CD4-positive, alpha-beta T cell treated with Interleukin-21 for 1 hour (primary cell): ENCODE measurements around the gene BMAL1.

Experiments
- DNase-seq: peaks from one replicate; pipeline ENCODE4 v3.0.0-alpha.2; 2020

The BMAL1 gene

DNA sequence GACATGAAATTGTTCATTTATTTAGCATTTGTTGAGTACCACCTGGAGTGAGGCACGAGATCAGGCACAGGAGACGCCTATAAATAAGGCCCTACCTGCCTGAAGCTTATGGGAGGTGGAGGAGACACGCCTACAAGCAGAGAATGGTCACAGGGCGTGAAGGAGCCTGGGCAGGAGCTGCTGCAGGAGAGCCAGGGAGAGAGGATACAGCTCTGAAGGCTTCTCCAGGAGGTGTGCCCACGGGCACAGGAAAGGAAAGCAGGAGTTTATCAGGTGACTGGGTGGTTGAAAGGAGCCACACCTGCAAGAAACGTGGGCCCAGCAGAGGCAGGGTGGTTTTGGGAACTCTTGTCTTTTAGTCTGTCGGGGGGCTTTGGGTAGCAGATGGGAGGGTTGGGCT, 70.3 kb downstream of the BMAL1 start:
- no peak for DNase-seq

DNA sequence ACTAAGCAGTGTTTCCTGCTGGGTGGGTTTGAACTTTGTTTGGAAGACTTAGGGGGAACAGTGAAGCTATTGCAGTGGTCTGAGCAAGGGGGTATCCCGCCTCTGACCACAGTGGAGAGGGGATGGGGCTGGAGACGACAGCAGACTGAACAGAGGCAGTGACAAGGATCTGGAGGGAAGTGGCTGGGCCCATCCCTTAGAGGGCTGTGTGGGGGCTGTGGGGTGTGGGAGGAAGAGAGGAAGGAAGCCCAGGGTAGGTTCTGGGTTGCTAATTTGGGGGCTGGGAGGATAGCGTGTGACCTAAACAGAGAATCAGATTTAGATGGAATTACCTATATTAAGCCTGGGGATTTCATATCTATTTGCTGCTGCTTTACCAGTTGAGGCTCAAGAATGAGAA, 70.7 kb downstream of the BMAL1 start:
- no peak for DNase-seq

GRCh38 chr11:13349046-13349445, 71.5 kb downstream of the BMAL1 start:
- no peak for DNase-seq

GRCh38 chr11:13349581-13349980, 72.0 kb downstream of the BMAL1 start:
- DNase-seq: no peak

DNA sequence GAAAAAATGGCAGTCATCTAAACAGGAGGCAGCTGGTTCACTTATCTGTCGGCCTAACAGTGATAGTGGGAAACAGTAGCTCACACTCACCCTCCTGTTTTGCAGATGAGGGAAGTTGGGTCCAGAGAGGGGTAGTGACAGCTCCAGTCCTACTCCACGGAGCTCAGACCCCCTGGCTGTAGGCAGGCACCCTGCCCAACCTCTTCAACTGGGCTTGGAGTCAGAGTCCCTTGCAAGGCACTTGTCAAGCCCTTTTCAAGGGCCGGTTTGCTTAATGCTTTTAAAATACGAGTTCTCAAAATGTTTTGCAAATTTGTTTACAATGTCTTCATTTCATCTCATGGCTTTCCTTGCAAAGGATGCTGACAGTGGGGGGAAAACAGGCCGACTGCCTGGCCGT, 75.1 kb downstream of the BMAL1 start:
- DNase-seq: no peak

- no peak for DNase-seq
Measured at GRCh38 chr11:13354335-13354734, 76.7 kb downstream of the BMAL1 start.

GRCh38 chr11:13355191-13355590, 77.6 kb downstream of the BMAL1 start:
- no peak for DNase-seq

DNA sequence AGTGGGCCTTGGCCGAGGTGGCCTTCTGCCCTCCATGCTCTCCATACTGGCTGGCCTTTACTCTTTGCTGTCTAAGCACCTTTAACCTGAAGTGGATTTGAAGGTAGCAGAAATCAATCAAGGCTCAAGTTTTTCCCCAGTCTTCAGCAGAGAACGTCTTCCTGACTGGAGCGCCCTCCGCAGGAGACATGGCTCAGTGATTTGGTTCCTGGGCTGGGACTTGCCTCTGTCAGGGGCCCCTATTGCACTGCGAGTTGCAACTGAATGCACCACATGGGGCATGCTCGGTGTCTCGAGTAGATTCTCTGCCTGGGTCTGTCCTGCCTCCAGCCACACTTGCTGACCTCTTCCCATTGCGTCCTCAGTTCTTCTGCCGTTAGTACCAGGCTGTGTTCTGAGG, 79.6 kb downstream of the BMAL1 start:
- no peak for DNase-seq

DNA sequence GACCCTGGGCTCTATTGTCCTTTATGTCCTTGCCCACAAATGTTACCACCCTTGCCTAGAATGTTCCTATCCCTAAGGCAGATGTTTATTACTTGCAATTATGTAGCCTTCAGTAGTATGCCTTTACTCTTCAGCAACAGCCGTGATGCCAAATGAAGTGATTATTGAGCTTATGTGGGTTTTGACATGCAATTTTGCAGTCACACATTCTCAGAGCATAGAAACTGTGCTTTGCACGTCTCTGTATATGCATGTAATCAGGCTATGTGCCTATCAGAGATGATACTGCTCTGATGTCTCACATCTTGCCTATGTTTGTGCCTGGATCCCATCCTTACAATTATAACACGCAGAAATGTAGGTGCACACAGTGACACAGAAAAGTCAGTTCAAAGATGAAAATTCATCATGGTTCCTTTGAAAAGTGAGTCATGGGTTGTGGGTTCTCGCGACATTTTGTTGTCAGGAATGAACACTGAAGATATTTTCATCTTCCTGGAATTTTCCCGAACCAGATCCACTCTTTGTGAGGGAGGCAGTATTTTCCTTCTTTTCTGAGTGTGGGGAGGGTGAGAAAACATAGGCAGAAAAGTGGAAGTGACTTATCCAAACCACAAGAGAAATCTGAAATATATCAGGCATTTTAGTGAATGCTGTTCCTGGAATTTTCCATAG, 81.1 kb downstream of the BMAL1 start:
- DNase-seq: no peak

GRCh38 chr11:13362596-13363109, 85.1 kb downstream of the BMAL1 start:
- DNase-seq: no peak

GRCh38 chr11:13364388-13364787, 86.8 kb downstream of the BMAL1 start:
- DNase-seq: no peak

DNA sequence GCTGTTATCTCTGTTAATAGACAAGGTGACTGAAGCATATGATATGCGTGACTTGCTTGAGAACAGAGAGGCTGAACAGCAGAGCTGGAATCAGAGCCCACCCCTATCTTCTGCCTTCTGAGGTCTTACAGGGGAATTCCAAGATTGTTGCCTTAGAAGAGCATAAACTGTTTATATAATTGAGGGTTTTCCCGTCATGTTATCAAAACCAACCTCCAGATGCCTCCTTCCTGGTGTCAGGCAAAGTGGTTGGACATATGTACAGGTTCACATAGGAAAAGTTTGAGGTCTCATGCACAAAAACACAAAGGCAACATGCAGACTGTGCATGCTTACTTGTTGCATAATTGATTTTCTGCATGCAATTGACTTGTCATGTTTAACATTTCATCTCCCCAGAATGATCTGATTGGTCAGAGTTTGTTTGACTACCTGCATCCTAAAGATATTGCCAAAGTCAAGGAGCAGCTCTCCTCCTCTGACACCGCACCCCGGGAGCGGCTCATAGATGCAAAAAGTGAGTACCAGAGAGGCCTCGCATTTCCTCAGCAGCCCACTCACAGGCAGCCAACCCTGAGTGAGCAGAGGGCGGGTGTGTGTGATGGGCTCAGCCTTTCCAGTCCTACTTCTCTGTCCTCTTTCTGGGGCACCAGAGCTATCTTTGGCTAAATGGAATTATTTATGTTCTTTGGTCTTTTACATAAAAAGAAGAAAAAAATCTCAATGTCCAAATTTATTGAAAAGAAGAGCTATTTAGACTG, 88.9 kb downstream of the BMAL1 start:
- DNase-seq: no peak

DNA sequence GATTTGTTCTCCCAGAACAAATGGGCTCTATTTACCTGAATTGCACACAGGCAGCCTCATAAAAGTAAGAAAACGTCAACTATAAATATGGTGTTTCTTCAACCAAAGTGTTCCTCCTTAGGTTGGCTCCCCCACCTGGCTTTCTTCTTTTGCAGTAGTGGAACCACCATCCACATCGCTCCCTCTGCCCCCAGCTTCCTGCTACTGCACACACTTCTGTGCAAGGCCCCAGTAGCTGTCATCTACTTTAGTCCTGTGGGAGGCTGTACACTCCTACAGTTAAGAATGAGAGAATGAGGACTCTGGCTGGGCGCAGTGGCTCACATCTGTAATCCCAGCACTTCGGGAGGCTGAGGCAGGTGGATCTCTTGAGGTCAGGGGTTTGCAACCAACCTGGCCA, 89.5 kb downstream of the BMAL1 start:
- no peak for DNase-seq

GRCh38 chr11:13368041-13368446, 90.5 kb downstream of the BMAL1 start:
- DNase-seq: no peak

DNA sequence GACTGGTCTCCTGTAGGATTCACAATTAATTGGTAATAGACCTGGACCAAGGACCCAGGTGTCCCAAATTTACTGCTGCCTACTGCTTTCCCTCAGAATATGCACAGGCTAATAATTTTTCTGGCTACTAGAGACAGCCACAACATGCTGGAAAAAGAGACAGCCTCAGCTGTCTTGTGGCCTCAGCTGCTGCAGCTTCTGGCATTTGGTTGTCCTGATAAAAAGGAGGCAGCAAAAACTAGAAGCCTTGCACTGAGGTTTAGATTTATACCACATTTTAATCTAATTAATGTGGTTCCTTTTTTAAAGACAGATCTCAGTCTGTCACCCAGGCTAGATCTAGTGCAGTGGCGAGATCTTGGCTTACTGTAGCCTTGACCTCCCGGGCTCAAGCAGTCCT, 95.6 kb downstream of the BMAL1 start:
- no peak for DNase-seq

DNA sequence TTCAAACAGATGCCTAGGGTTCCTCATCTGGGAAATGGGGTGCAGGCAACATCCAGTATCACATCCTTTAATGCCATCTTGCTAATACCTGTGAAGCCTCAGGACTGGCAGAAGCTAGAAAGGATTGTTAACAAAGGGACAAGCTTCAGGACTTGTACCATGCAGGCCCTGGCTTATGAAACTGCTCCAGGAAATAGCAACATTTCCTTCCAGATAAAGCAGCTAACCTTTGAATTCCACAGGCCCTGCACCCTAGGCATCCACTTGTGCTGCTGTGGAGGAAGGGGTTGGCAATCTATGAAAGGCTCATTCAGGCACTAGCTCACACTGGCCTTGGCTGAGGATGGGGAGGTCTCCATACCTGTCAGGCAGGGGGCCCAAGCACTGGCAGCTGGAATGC, 98.2 kb downstream of the BMAL1 start:
- no peak for DNase-seq

DNA sequence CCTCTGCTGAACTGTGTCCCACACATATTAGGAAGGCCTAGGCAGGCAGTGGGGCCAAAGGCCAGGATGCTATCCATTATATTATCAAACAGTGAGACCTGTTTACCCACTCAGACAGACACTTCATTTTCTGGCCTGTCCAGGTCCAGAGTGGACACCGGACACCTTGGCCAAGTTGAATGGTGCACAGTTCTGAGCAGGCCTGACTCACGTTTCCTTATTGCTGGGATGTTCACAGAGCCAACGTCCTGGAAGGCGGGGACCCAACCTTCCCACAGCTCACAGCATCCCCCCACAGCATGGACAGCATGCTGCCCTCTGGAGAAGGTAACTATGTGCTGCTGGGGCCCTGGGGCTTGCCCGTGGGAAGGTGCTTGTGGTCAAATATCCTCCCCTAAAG, 98.8 kb downstream of the BMAL1 start:
- no peak for DNase-seq

GRCh38 chr11:13376838-13377237, 99.2 kb downstream of the BMAL1 start:
- no peak for DNase-seq

DNA sequence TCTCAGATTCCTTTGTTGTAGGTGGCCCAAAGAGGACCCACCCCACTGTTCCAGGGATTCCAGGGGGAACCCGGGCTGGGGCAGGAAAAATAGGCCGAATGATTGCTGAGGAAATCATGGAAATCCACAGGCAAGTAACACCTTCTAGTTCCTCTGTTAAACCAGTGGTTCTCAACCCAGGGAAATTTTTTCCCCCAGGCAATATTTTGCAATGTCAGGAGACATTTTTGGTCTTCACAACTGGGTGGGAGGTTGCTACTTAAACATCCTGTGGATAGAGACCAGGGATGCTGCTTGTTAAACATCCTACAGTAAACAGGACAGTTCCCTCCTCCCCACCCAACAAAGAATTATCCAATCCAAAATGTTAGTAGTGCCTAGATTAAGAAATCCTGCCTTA, 100.7 kb downstream of the BMAL1 start:
- DNase-seq: no peak

DNA sequence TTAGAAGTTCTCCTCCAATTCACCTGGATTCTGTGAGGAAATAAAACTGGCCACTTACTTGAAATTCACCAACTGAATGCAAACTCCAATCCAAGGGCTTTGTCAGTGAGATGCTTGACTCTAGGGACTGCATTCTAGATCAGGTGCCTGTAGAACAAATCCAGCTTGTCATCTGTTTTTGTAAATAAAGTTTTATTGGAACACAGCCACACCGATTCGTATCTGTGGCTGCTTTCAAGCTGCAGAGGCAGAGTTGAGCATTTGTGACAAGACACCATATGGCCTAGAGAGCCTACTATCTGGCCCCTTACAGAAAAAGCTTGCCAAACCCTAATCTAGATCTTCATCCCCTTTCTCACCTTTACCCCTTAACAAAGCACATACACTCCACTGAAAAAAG, 103.1 kb downstream of the BMAL1 start:
- no peak for DNase-seq

DNA sequence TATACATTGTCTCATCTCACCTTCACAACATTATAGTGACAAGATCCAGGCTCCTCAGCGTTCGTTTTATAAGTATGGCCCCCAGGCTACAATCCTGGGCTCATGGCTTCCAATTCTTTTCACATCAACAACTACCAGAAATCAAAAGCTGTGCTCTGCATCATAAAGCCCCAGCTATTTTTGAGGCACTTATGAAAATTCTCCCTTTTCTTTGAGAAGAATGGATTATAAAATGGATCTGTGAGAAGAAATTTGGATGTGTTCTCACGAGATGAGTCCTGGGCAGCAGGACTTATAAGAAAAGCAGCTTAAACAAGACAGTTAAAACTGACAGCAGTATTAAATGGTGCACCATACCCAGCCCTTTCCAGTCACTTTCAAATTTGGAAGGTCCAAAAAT, 105.2 kb downstream of the BMAL1 start:
- DNase-seq: no peak

- peak; percentile 29 for DNase-seq
Measured at GRCh38 chr11:13384908-13385640, 107.5 kb downstream of the BMAL1 start.

DNA sequence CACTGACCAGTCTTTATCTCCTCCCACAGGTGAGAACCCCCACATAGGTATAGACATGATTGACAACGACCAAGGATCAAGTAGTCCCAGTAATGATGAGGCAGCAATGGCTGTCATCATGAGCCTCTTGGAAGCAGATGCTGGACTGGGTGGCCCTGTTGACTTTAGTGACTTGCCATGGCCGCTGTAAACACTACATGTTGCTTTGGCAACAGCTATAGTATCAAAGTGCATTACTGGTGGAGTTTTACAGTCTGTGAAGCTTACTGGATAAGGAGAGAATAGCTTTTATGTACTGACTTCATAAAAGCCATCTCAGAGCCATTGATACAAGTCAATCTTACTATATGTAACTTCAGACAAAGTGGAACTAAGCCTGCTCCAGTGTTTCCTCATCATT, 109.0 kb downstream of the BMAL1 start:
- no peak for DNase-seq

GRCh38 chr11:13388741-13389140, 111.2 kb downstream of the BMAL1 start:
- DNase-seq: no peak
